ENCODE results near the gene SIGLEC1. TPM values are rescaled to one million over a fixed set of nuclear protein-coding genes. Genes with fewer than 3 reads are reported as not detected.

Gene SIGLEC1
- total and polyA plus RNA-seq, 2 of the 4 experiments (the other 2 are of a cell fraction) = not detected

GRCh38 chr20:3716195-3716834 lies 3.9 kb upstream of the SIGLEC1 start:
- Histone ChIP-seq H2BK120ac (ENCODE audit: low read depth, low read length) (no peak overlapping the region), H3K4me2 (ENCODE audit: low read depth, low read length) (no peak overlapping the region), H4K91ac (ENCODE audit: insufficient read depth, low read depth, low read length) (no peak overlapping the region), H3K4me1 (ENCODE audit: control insufficient read depth, insufficient read depth, low read length) (no peaks in the 10 kb centered on the region), H3K14ac (replicated peaks; ENCODE audit: low read depth, low read length) (no peak overlapping the region), H3K36me3 (ENCODE audit: control insufficient read depth, insufficient read depth, low read length) (no peaks in the 10 kb centered on the region), H3K9me1 (ENCODE audit: insufficient read depth, low read length) (no peaks in the 10 kb centered on the region), H3K18ac (ENCODE audit: low read depth, low read length) (no peak overlapping the region), H3K9ac (ENCODE audit: low read depth, low read length) (no peak overlapping the region), H4K20me1 (ENCODE audit: insufficient read depth, low read length) (no peaks in the 10 kb centered on the region), H3K9me3 (ENCODE audit: control insufficient read depth, insufficient read depth, low read length) (no peaks in the 10 kb centered on the region), H2AFZ (replicated peaks; ENCODE audit: low read length, poor library complexity) (peak overlapping the region; percentile 18), H3K79me1 (ENCODE audit: low read depth in 1 of 2, low read length in 2 of 2) (no peaks in the 10 kb centered on the region), H2AK5ac (ENCODE audit: low read depth, low read length) (no peak overlapping the region), H2AK9ac (replicated peaks; ENCODE audit: low read depth, low read length, poor library complexity) (no peak overlapping the region), H3K4me3 (ENCODE audit: insufficient read depth, low read depth, low read length) (no peak overlapping the region), H2BK5ac (ENCODE audit: low read depth, low read length, poor library complexity, severe bottlenecking) (no peak overlapping the region), H3K23ac (ENCODE audit: low read depth, low read length) (no peak overlapping the region), H3K4ac (ENCODE audit: low read depth, low read length) (no peak overlapping the region), H4K8ac (ENCODE audit: low read depth in 2 of 2, low read length in 2 of 2) (no peak overlapping the region), H3K27ac (ENCODE audit: insufficient read depth, low read length) (no peak overlapping the region), H2BK15ac (ENCODE audit: low read depth, low read length) (no peak overlapping the region), H3K56ac (ENCODE audit: extremely low read depth, insufficient read depth, low read length) (no peak overlapping the region), H3K27me3 (ENCODE audit: control insufficient read depth, insufficient read depth, low read length) (peaks cover 10% of the 10 kb centered on the region), H2BK20ac (ENCODE audit: low read depth, low read length) (no peak overlapping the region), H4K5ac (ENCODE audit: low read depth, low read length) (no peak overlapping the region)
- no CpG with 5 or more reads among the region's 4 CpGs for WGBS, 2 experiments (ENCODE audit: extremely low coverage in 2 of 2, insufficient read length in 1 of 2)
- ATAC-seq (ENCODE audit: low read depth) (peak; percentile 88), DNase-seq (peak; percentile 37)
- intact Hi-C loops (cut with micrococcal nuclease) = loop anchor here (1.0 to 2.0 kb wide), 3 partner anchors 52 to 139 kb away; partner anchors contain the start of gene SPEF1
- in situ Hi-C loops (cut with MboI; ENCODE audit: low sequenced_read_pairs) = no loop called here
- CTCF ChIA-PET = interaction anchor here (1.0 kb wide), 1 partner anchor 38 kb away, joined by 3 read pairs; no protein-coding TSS in a partner anchor
- POLR2A ChIA-PET (ENCODE audit: unreplicated experiment) = no interaction called here
- BruUV-seq (replicated peaks) = no TSS peak
- dilution Hi-C loops (cut with HindIII; ENCODE audit: low sequenced_read_pairs, unreplicated experiment) = no loop called here
- TF ChIP-seq USF2 (IDR thresholded peaks at IDR 0.05; ENCODE audit: low read depth, low read length) (no peak), RFX5 (IDR thresholded peaks at IDR 0.05; ENCODE audit: low read depth, low read length) (no peak), MAZ (IDR thresholded peaks at IDR 0.05; ENCODE audit: borderline replicate concordance, low read depth, low read length) (no peak), MXI1 (IDR thresholded peaks at IDR 0.05; ENCODE audit: borderline replicate concordance, low read depth, low read length) (no peak), MAFK (IDR thresholded peaks at IDR 0.05; ENCODE audit: low read depth, low read length) (no peak), BHLHE40 (IDR thresholded peaks at IDR 0.05; ENCODE audit: low read depth, low read length) (no peak), FOS (IDR thresholded peaks at IDR 0.05; ENCODE audit: low read depth, low read length) (no peak), CEBPB (IDR thresholded peaks at IDR 0.05; ENCODE audit: low read depth, low read length) (no peak), SMC3 (IDR thresholded peaks at IDR 0.05; ENCODE audit: low read depth, low read length) (peak; percentile 40; the same call in 1 of the 2 replicates), POLR2A (IDR thresholded peaks at IDR 0.05; ENCODE audit: low read depth, low read length) (no peak), NFE2L2 (IDR thresholded peaks at IDR 0.05; ENCODE audit: low read depth, low read length) (no peak), CTCF (conservative IDR thresholded peaks at IDR 0.05; ENCODE audit: low read depth, low read length) (peak; percentile 63), ELK1 (IDR thresholded peaks at IDR 0.05; ENCODE audit: borderline replicate concordance, low read depth, low read length) (no peak), RCOR1 (IDR thresholded peaks at IDR 0.05; ENCODE audit: insufficient replicate concordance, low read length) (no peak), CHD1 (IDR thresholded peaks at IDR 0.05; ENCODE audit: low read depth, low read length) (no peak), RAD21 (IDR thresholded peaks at IDR 0.05; ENCODE audit: low read length) (peak; percentile 65)

All from IMR-90 (cell line).